GM12801 (cell line): Measurements from ENCODE around the gene SVOP.

Experiments
- TF ChIP-seq, protein P1 (sequence below): IDR thresholded peaks from one replicate; pipeline ENCODE4 v1.5.1; 2011; ENCODE audit warnings: control low read depth; ENCODE audit not compliant: insufficient read length; ENCODE audit errors: extremely low read depth

SVOP gene

DNA sequence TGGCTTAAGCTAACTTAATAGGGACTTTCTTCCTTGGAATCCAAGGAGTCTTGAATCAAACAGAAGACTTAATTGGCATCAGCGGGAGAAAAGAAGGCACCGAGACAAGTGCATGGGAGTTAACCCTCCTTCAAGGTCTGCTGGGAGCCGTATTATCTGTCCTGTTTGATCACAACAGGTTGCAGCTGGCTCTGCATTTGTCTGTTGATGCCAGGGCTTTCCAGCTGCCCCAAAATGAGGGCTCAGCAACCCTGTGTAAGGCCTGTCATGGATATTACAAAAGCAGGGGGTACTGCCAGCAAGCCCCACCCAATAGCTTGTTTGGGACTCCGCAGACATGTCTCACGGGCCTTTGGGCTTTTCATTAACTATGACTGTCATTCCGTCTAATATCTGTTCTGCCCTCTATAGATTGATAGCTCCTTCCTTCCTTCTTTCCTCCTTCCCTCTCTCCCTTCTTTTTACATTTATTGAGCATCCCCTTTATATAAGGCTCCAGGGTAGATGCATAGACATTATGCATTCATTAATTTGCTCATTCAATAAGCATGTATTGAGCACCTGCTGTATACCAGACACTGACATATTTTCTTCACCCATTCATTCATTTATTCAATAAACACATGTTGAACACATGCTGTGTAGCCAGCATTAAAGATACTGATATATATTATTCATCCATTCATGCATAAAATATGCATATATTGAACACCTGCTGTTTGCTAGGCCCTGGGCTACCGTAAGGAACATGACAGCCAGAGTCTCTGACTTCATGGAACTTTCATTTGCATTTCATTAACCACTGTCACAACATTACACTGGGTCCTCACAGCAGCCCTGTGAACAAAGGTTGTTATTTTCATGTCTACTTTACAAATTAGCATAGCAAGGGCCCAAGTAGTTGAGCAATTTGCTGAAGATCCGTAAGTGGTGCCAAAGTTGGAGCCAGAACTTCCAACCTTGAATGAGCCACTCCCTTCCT lies 56.2 kb downstream of the SVOP start:
- TF ChIP-seq, protein P1, sequence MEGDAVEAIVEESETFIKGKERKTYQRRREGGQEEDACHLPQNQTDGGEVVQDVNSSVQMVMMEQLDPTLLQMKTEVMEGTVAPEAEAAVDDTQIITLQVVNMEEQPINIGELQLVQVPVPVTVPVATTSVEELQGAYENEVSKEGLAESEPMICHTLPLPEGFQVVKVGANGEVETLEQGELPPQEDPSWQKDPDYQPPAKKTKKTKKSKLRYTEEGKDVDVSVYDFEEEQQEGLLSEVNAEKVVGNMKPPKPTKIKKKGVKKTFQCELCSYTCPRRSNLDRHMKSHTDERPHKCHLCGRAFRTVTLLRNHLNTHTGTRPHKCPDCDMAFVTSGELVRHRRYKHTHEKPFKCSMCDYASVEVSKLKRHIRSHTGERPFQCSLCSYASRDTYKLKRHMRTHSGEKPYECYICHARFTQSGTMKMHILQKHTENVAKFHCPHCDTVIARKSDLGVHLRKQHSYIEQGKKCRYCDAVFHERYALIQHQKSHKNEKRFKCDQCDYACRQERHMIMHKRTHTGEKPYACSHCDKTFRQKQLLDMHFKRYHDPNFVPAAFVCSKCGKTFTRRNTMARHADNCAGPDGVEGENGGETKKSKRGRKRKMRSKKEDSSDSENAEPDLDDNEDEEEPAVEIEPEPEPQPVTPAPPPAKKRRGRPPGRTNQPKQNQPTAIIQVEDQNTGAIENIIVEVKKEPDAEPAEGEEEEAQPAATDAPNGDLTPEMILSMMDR: no peak

DNA sequence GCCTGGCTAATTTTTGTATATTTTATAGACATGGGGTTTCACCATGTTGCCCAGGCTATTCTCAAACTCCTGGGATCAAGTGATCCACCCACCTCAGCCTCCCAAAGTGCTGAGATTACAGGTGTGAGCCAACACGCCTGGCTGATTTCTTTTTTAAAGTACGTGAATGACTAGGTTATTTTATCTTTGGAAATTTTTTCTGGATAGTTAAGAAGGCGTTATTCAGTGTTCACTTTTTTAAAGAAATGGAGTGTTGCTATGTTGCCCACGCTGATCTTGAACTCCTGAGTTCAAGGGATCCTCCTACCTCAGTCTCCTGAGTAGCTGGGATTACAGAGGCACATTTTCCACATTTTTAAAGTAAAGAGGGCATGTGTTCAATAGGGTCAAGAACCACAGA lies 58.6 kb downstream of the SVOP start:
- TF ChIP-seq, protein P1: no peak

DNA sequence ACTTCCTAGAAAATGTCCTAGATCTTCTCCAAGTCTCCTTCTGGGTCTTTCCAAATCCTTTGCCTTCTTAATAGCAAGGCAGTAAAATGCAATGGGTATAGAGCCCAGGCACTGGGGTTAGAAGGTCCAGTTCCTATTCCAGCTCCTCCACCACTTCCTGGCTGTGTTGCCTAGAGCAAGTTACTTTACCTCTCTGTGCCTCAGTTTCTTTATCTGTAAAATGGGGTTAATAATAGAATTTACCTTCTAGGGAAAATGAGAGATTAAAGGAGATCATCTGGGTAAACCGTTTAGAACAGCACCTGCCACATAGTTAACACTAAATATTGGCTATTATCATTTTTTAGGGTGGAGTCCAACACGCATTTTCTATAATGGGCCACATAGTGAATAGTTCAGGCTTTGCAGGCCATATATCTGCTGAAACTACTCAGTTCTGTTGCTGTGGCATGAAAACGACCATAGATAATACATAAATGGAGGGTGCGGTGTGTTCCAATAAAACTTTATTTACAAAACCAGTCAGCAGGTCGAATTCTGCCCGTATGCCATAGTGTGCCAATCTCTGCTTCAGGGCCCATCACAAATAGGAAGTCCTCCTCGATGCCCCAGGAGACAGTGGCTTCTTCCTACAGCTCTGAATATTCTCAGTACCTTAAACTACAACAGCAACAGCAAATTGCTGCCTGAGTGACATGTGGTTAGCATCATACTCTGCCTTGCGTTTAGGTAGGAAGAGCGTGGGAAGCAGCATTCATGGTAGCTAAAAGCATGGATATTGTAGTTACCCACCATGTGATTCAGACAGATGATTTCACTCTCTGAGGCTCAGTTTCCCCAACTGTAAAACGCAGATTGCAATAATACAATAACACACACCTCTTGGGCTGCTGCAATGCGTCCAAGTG lies 60.9 kb downstream of the SVOP start:
- TF ChIP-seq, protein P1: no peak

DNA sequence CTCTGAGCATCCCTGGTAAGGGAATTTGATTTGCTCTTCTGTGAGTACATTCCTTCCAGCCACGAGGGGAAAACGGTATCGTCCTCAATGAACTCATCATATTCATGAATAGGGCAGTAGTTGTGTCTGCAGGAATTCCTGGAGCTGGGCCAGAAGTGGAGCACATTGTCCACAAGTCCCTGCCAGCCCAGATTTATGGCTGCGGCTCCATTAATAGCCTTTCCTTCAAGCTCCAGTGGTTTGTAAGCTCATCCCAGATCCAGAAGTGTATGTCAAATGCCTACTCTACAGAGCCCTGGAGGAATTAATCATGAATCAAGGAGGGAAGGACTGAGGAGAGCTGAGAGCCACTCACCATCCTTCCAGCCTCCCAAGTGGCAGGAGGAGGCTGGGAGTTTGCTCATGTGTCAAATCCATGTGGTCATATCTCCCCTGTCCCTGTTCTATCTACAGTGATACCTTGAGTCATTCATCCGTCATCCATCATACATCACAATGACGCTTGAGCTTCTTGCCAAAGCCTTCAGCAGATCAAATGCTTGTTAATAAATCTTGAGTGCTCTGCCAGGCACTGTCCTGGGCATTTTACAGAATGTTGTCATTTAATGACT lies 65.5 kb downstream of the SVOP start:
- TF ChIP-seq, protein P1: no peak

DNA sequence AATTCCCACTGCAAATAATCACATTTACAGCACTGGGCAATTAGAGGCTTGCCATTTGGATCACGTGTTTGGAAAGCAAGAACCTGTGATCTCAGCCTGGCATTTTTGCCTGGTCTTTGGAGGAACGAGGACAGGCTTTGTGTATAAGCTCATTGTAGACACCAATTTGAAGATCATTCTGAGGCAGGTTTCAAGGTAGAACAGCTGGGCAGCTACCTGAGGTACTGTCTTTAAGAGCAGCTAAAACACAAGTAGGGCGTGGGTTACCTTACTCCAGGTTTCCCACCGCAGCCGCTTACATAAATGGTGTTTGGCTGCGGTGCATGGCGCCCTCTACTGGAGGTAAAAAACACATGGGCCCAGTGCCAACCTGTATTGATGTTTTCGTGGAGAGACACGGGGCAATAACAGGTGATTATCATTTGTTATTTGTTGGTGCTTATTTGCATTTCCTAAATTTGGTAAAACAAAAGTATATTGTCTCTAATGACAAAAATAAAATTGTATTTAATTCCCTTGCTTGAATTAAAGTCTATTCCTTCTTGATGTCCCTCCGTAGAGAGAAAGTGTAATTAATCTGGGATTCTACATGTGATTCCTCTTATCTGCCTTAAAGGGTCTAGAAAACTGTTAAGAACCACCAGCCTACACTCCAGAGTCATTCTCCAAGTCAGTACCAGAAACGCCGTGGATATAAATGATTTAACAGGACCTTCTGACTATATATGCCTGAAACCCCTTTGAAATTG lies 69.7 kb downstream of the SVOP start:
- TF ChIP-seq, protein P1: no peak

DNA sequence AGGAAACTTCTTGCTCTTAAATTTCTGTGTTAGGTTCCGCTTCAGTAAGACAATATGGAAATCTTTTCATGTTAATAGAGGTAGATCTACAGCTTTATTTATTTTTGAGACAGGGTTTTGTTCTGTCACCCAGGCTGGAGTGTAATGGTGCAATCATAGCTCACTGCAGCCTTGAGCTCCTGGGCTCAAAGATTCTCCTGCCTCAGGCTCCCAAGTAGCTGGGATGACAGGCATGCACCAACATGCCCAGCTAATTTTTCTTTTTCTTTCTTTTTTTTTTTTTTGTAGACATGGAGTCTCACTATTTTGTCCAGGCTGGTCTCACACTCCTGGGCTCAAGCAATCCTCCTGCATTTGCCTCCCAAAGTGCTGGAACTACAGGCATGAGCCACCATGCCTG lies 70.9 kb downstream of the SVOP start:
- TF ChIP-seq, protein P1: no peak
